KMS-11 (cell line): ENCODE results near the gene SBSN.

ENCODE experiments used
- H2AFZ ChIP-seq: fragments of 200-600 bp; sonication (generic); 2 replicates; pipeline ENCODE4 v1.6.1; 2016; ENCODE audit warnings: antibody characterized with exemption, mixed run types, low read depth
- H3K27ac ChIP-seq: fragments of 200-600 bp; sonication (generic); 2 replicates; pipeline ENCODE4 v1.6.1; 2016; ENCODE audit warnings: mild to moderate bottlenecking, mixed run types
- H3K27me3 ChIP-seq: fragments of 200-600 bp; sonication (generic); 2 replicates; pipeline ENCODE4 v1.6.1; 2017; ENCODE audit warnings: mild to moderate bottlenecking, low read depth, mixed run types, moderate library complexity; ENCODE audit not compliant: insufficient read depth
- H3K36me3 ChIP-seq: fragments of 200-600 bp; sonication (generic); 2 replicates; pipeline ENCODE4 v1.6.1; 2017; ENCODE audit warnings: mild to moderate bottlenecking, mixed run types; ENCODE audit not compliant: insufficient read depth
- H3K4me1 ChIP-seq: fragments of 200-600 bp; sonication (generic); 2 replicates; pipeline ENCODE4 v1.6.1; 2016; ENCODE audit warnings: mild to moderate bottlenecking, low read depth, mixed run types; ENCODE audit not compliant: poor library complexity, severe bottlenecking
- H3K4me2 ChIP-seq: fragments of 200-600 bp; sonication (generic); 2 replicates; pipeline ENCODE4 v1.7.0; 2016; ENCODE audit warnings: mild to moderate bottlenecking, mixed run types
- H3K4me3 ChIP-seq: fragments of 200-600 bp; sonication (generic); IDR thresholded peaks from 2 replicates; pipeline ENCODE4 v1.6.1; 2017; ENCODE audit warnings: low read depth, low read length, mixed read lengths; ENCODE audit not compliant: insufficient read depth
- H3K79me2 ChIP-seq: fragments of 200-600 bp; sonication (generic); 2 replicates; pipeline ENCODE4 v1.6.1; 2016; ENCODE audit warnings: low read depth, mixed run types; ENCODE audit not compliant: insufficient read depth
- H3K9ac ChIP-seq: fragments of 200-600 bp; sonication (generic); 2 replicates; pipeline ENCODE4 v1.6.1; 2016; ENCODE audit warnings: mild to moderate bottlenecking, mixed run types
- H4K20me1 ChIP-seq: fragments of 200-600 bp; sonication (generic); 2 replicates; pipeline ENCODE4 v1.6.1; 2016; ENCODE audit warnings: mild to moderate bottlenecking, mixed run types; ENCODE audit not compliant: insufficient read depth
- CTCF ChIP-seq: fragments of 200-600 bp; sonication (generic); conservative IDR thresholded peaks from 2 replicates; pipeline ENCODE4 v1.6.1; 2017; ENCODE audit warnings: low read depth, mild to moderate bottlenecking, antibody characterized with exemption, low read length, moderate library complexity, mixed read lengths

SBSN gene

GRCh38 chr19:35501684-35502083 is 26.4 kb downstream of the SBSN start:
- no peak overlapping the region for H3K27ac ChIP-seq
- peaks cover 78% of the 10 kb centered on the region for H3K27me3 ChIP-seq
- no peak overlapping the region for H3K4me3 ChIP-seq
- H4K20me1 ChIP-seq = no peaks in the 10 kb centered on the region
- H3K4me1 ChIP-seq = no peaks in the 10 kb centered on the region
- no peak overlapping the region for H3K4me2 ChIP-seq
- no peaks in the 10 kb centered on the region for H3K79me2 ChIP-seq
- no peaks in the 10 kb centered on the region for H3K36me3 ChIP-seq
- H3K9ac ChIP-seq = no peak overlapping the region
- TF ChIP-seq CTCF = no peak
- no peak overlapping the region for H2AFZ ChIP-seq

DNA sequence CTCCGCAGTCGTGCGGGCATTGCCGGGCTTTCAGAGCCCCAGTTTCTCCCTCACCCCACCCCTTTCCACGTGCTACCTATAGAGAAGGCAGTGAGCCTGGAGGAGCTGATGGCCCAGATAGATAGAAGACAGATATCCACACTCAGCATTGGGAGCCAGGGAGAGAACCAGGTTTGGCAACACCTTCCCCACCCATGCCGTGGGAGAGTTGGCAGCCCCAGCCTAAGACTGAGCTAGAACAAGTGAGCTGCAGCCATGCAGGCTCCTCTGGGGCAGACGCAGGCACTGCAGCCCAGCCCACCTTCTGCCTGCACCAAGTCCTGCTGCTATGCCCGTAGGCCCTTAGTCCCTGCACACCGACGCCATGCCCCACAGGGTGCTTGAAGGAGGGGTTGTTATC is 27.5 kb downstream of the SBSN start:
- Histone ChIP-seq H3K4me1 (no peaks in the 10 kb centered on the region), H3K27ac (no peak overlapping the region), H3K36me3 (no peaks in the 10 kb centered on the region), H3K79me2 (no peaks in the 10 kb centered on the region), H4K20me1 (no peaks in the 10 kb centered on the region), H3K4me2 (no peak overlapping the region), H3K4me3 (no peak overlapping the region), H2AFZ (no peak overlapping the region), H3K27me3 (peaks cover 69% of the 10 kb centered on the region; the same call in 1 of the 2 replicates), H3K9ac (no peak overlapping the region)
- no peak for TF ChIP-seq CTCF

- Histone ChIP-seq H3K27me3 (peaks cover 65% of the 10 kb centered on the region), H2AFZ (no peak overlapping the region), H3K4me2 (no peak overlapping the region), H3K4me3 (no peak overlapping the region), H3K36me3 (no peaks in the 10 kb centered on the region), H3K9ac (no peak overlapping the region), H4K20me1 (no peaks in the 10 kb centered on the region), H3K79me2 (no peaks in the 10 kb centered on the region), H3K4me1 (no peaks in the 10 kb centered on the region), H3K27ac (no peak overlapping the region)
- TF ChIP-seq CTCF = no peak
Measured at GRCh38 chr19:35498984-35499527, 29.1 kb downstream of the SBSN start.

DNA sequence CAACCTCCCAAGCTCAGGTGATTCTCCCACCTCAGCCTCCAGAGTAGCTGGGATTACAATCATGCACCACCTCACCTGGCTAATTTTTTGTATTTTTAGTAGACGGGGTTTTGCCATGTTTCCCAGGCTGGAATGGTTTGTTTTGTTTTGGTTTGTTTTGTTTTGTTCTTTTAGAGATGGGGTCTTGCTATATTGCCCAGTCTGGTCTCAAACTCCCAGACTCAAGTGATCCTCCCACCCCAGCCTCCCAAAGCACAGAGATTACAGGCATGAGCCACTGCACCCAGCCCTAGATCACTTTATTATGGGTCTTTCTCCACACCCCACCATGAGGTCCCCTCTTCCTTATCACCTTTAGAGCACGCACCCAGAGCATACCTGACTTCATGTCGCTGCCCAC is 29.9 kb downstream of the SBSN start:
- Histone ChIP-seq H3K4me2 (no peak overlapping the region), H3K79me2 (no peaks in the 10 kb centered on the region), H3K4me3 (no peak overlapping the region), H3K9ac (no peak overlapping the region), H4K20me1 (no peaks in the 10 kb centered on the region), H3K36me3 (no peaks in the 10 kb centered on the region), H3K27ac (no peak overlapping the region), H3K4me1 (no peaks in the 10 kb centered on the region), H3K27me3 (peaks cover 68% of the 10 kb centered on the region), H2AFZ (no peak overlapping the region)
- no peak for TF ChIP-seq CTCF

DNA sequence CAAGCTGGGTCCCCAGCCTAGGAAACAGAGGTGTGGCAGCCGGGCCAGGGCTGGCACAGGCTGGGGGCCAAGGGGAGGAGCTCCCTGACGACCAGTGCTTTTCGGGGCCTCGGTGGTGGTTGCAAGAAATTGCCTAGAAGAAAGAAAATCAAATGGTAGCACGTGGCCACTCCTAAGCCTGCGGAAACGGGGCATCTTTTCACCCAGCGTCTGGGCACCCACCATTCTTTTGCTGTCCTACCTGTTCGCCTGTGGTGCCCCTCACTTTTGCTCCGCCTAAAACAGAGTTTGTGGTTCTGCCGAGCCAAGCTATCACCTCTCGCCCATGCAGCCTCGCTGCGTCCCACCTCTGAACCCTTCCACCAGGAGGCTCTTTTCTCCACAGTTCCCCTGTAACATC is 30.7 kb downstream of the SBSN start:
- no peak overlapping the region for H2AFZ ChIP-seq
- no peak for TF ChIP-seq CTCF

More for the DNA sequence above, 30.7 kb downstream of the SBSN start:
- no peaks in the 10 kb centered on the region for H3K4me1 ChIP-seq
- no peaks in the 10 kb centered on the region for H4K20me1 ChIP-seq
- H3K36me3 ChIP-seq = no peaks in the 10 kb centered on the region
- H3K79me2 ChIP-seq = no peaks in the 10 kb centered on the region
- no peak overlapping the region for H3K4me3 ChIP-seq
- no peak overlapping the region for H3K4me2 ChIP-seq
- H3K9ac ChIP-seq = no peak overlapping the region
- H3K27ac ChIP-seq = no peak overlapping the region
- peaks cover 67% of the 10 kb centered on the region for H3K27me3 ChIP-seq
